Fibroblast of the aortic adventitia (primary cell): ENCODE results near the gene PUSL1. TPM values are rescaled to one million over a fixed set of nuclear protein-coding genes. Genes with fewer than 3 reads are reported as not detected.

Source experiments
- DNase-seq: peaks from one replicate; pipeline ENCODE4 v3.0.0-alpha.2; 2010; ENCODE audit warnings: low read depth
- H3K4me3 ChIP-seq: 2 replicates; pipeline ENCODE4 v1.5.1; 2011; ENCODE audit warnings: low read depth, mild to moderate bottlenecking, control low read depth, low read length, moderate library complexity
- CTCF ChIP-seq: IDR thresholded peaks from 2 replicates; pipeline ENCODE4 v1.5.1; 2011; ENCODE audit warnings: mild to moderate bottlenecking, low read length, control low read depth, inconsistent platforms; ENCODE audit not compliant: insufficient read depth
- total RNA-seq: library from RNA; depleted of rRNA; stranded (reverse); fragments of >200 nt; gene quantifications from 2 replicates; pipeline ENCODE4 v1.2.3, GENCODE V29; 2012; ENCODE audit warnings: low replicate concordance

The PUSL1 gene
- total RNA-seq, 1 donor = 25.9 TPM

DNA sequence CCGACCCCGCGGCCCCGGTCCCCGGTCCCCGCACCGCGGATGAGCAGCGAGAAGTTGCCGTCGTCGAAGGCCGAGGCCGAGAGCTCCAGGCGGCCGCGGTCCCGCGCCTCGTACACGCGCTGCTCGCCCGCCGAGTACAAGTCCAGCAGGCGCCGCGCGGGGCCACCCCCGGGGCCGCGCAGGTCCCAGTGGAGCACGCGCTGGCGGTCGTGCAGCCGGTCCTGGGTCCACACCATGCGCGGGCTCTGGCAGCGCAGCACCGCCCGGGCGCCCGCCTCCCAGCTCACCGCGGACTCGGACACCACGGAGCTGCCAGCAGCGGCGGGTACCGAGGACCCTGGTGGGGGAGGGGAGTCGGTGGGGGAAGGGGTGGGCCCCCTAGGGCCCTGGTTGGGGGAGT is 47.0 kb downstream of the PUSL1 start:
- peak overlapping the region; percentile 88 for H3K4me3 ChIP-seq
- TF ChIP-seq CTCF = no peak
- DNase-seq = no peak

DNA sequence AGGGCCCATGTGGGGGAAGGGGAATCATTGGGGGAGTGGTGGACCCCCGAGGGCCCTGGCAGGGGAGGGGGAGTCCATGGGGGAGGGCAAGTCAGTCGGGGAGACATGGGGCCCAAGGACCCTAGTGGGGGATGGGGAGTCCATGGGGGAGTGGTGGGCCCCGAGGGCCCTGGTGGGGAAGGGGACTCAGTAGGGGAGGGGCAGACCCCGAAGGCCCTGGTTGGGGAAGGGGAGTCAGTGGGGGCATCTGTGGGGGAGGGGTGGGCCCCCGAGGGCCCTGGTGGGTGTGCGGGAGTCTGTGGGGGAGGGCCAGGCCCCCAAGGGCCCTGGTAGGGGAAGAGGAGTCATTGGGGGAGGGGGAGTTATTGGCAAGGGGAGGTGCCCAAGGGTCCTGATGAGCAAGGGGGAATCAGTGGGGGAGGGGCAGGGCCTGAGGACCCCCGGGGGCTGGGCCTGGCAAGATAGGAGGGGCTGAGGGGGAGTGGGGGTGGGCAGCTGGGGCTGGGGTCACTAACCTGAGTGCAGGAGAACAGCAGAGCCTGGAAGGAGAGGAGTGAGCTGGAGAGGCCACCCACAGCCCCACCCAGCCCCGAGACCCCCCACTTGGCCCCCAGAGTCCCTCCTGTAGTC is 47.9 kb downstream of the PUSL1 start:
- TF ChIP-seq CTCF = no peak
- no peak for DNase-seq
- peak overlapping the region; percentile 88 for H3K4me3 ChIP-seq

- DNase-seq = no peak
Measured at GRCh38 chr1:1356796-1357401, 48.5 kb downstream of the PUSL1 start.

DNA sequence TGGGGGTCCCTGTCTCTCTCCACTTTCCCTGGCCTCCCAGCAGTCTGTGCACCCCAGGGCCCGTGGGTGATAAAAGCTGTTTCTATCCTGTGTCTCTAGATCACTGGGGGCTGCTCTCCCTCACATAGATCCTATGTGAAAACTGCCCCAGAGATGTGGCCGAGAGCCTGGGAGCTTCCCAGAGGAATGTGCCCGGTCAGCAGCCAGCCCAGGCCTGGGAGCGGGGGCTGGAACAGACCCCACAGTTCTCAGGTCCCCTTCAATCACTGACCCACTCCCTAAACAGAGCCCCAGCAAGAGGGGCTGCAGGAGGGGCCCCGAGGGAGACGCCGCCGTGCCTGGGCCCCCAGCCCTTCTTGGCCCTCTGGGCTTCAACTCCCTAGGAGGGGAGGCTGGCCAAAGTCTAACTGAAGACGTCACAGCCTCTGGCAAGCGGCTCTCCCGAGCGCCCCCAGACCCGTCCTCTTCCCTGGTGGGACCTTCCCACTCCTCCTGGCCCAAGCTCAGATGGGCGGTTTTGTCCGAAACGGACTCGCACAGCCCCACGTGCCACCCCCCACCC is 49.6 kb downstream of the PUSL1 start:
- DNase-seq = no peak
- no peak for TF ChIP-seq CTCF
- peak overlapping the region; percentile 88 for H3K4me3 ChIP-seq

More at GRCh38 chr1:1356796-1357401, 48.5 kb downstream of the PUSL1 start:
- H3K4me3 ChIP-seq = peak overlapping the region; percentile 88
- no peak for TF ChIP-seq CTCF

- peak within 1 kb of the TSS; percentile 88 for H3K4me3 ChIP-seq
- no peak for TF ChIP-seq CTCF
- DNase-seq = peak; percentile 96
Measured at GRCh38 chr1:1358433-1359271, 50.3 kb downstream of the PUSL1 start, which contains the start of gene MXRA8. Gene MXRA8 (minus strand): TSS chr1:1358555. CDS start chr1:1358504, 51 bp downstream.

DNA sequence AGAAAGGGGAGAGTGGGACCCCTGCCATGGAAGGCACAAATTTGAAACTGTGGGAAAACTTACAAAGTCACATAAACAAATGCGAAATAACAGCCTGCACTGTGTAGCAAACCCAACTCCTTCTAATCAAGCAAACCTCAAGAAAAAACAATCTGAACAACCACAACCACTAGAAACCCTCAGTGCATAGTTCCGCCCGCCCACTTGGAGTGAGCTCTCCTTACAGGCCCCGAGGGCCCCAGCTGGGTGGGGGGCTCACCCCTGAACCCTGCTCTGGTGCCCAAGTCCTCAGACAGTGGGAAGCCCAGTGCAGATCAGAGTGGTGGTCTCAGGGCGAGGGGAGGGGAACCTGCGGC is 50.9 kb downstream of the PUSL1 start:
- TF ChIP-seq CTCF = no peak
- DNase-seq = peak; percentile 84
- H3K4me3 ChIP-seq = peak overlapping the region; percentile 88
